GM19043 (cell line): Measurements from ENCODE around the gene PRIMA1.

Experiments used
- ATAC-seq: cut with Tn5 transposase; IDR thresholded peaks from one replicate; pipeline ENCODE4 v1.9.1; 2021; ENCODE audit warnings: low read depth; ENCODE audit not compliant: unreplicated experiment

PRIMA1 gene

GRCh38 chr14:93764211-93764659, 24.1 kb downstream of the PRIMA1 start:
- no peak for ATAC-seq

DNA sequence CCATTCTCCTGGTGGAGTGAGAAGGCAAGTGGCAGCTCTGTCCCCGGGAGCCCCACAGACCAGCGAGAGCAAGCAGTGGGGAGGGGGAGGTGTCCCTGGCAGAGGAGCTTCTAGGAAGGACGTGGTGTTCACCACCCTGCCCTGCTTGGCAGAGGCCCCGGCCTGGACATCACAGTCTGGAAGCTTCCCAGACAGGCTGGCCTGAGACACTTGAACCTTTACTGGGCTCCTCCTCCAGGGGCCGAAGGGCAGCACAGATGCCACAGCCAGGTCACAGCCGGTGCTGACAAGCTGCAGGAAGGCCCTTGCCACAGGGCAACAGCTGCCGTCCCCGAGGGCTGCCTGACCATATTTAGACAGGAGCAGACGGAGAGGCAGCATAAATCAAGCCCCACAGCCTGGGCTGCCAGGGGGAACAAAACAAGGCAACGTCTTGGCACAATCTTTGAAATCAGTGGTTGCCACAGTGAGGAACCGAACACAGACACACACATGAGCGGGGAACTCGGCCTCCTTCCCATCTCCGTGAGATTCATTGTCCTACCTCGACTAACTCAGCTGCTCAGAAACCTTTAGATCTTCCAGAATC, 28.5 kb downstream of the PRIMA1 start:
- ATAC-seq = no peak

GRCh38 chr14:93757206-93757605, 31.1 kb downstream of the PRIMA1 start:
- ATAC-seq = no peak

DNA sequence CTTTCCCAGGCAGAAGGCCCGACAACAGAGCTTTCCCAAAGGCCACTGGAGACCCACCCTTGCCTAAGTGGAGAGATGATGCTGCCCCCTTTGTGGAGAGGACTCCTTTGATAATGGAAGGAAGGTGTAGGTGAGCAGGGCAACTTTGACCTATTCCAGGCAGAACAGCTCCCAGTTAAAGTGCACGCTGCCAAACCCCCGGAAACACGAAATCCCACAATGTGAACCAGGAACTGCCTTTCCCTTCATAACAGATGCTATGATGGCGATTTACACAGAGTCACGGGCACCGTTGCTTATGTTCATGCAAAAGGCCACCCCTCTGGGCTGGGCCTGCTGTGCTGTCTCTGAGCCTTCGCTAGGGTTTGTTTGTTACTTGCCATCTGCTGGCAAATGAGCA, 34.6 kb downstream of the PRIMA1 start:
- ATAC-seq = no peak

GRCh38 chr14:93752980-93753561, 35.2 kb downstream of the PRIMA1 start:
- ATAC-seq = no peak

- no peak for ATAC-seq
These were observed 36.2 kb downstream of the PRIMA1 start for GRCh38 chr14:93751946-93752655.

DNA sequence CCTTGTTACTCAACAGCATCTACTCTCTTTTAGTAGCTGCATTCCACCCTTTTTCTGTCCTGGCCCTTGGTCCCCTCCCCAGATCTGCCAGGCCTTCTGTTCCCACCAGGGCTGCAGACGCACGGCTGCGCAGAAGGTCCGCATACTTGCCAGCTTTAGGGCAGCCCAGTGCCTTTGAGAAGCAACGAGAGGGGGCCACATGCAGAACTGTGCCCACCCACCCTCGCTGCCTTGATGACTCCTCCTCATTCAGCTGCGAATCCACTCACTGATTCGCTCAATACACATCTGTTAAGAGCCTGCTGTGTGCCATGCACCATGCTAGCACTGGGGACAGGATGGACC, 39.2 kb downstream of the PRIMA1 start:
- no peak for ATAC-seq

- no peak for ATAC-seq
These were observed 39.8 kb downstream of the PRIMA1 start for GRCh38 chr14:93748208-93749075.

GRCh38 chr14:93747560-93747959, 40.7 kb downstream of the PRIMA1 start:
- no peak for ATAC-seq

GRCh38 chr14:93747102-93747501, 41.2 kb downstream of the PRIMA1 start:
- ATAC-seq = no peak

- no peak for ATAC-seq
These were observed 42.5 kb downstream of the PRIMA1 start for GRCh38 chr14:93745603-93746273.

DNA sequence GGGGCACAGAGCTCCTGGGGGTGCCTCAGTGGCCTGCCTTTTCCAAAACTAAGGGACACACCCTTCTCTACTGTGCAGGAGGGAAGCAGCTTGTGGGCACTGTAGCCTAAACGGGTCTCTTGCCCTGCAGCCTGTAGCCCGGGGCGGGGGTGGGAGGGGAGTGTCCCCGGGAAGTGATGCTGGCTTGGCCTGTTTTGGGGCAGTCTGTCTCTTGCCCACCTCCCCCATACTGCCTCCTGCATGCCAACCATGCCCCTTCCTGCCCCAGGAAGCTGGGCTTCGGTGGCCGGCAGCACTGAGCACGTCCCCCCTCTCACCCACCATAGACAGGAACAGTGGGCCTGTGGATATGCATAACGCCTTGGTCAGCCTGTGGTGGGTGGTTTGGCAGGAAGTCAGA, 43.4 kb downstream of the PRIMA1 start:
- no peak for ATAC-seq

DNA sequence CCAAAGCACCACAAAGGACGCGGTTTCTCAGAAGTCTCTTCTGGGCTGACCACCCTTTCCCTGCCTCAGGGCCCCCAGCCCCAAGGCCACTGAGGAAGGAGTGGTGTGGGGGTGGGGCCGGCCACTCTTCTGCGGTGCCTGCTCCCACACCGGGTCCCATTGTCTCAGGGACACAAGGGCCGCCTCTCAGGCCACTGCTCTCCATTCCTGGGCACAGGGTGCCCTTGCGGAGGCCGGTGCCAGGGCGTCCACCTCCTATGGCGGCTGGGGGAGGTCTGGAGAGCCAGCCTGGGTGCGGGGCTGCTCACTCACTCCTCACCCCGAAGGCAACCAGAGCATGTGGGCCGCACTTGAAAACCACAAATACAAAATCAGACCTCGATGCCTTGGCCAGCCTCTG, 44.1 kb downstream of the PRIMA1 start:
- no peak for ATAC-seq

GRCh38 chr14:93743270-93744060, 44.8 kb downstream of the PRIMA1 start:
- no peak for ATAC-seq

- ATAC-seq = no peak
These were observed 45.5 kb downstream of the PRIMA1 start for GRCh38 chr14:93742761-93743160.

DNA sequence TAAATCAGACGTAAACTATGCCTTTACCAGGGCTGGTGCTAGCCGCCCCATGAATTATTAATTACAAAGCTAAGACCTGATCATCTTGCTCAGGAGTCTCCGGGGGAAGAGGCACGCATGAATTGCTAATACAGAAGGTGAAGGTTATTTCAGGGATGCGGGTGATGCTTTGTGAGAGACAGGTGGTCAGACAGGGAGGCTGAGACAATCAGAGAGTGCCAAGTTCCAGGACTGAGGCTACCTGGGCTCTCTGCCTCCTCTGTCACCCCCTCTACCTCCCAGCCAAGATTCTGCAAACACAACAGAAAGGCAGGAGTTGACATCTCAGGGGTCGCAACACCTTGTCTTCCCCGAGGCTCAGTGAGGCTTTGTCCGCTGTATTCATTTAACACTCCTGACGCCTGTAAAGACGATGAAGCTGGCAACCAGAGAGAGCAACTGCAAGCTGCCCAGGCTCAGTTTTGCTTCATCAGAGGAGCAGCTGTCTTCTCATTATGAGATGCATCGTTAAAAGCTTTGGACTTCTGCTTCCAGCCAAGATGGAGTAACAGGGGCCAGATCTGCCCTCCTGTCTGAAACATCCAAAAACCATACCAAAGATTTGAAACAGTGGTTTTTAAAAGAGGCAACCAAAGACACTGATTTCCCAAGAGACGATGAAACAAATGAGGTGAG, 46.6 kb downstream of the PRIMA1 start:
- no peak for ATAC-seq

DNA sequence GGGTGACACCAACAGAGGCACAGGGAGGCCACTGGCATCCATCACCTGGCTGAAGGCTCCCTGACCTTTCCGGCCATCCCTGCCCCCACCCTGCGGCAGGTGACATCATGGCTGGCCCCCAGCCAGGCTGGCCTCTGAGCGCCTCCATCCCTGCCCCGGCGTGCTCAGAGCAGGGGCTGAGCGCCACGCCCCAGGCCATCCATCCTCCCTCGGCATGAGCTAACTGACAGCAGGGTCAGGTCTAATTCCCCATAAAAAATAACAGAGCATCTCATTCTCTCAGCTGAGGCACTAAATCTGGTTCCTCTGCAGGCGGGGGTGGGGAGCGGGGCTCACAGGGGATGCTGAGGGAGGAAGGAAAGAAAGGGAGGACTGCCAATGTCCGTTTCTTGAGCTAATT, 50.7 kb downstream of the PRIMA1 start:
- ATAC-seq = no peak

- ATAC-seq = no peak
These were observed 51.8 kb downstream of the PRIMA1 start for GRCh38 chr14:93736378-93737014.

- no peak for ATAC-seq
These were observed 53.1 kb downstream of the PRIMA1 start for GRCh38 chr14:93735206-93735605.
